Smooth muscle cell (in vitro differentiated cells): ENCODE data around the gene MAP3K1. TPM values are rescaled to one million over a fixed set of nuclear protein-coding genes. Genes with fewer than 3 reads are reported as not detected.

Experiments
- DNase-seq: peaks from one replicate; lab custom pipeline; 2025; ENCODE audit not compliant: unreplicated experiment; lab: John Stamatoyannopoulos, UW
- H2AFZ ChIP-seq: fragments of 200-600 bp; sonication (generic); 2 replicates; pipeline ENCODE4 v1.6.0; 2016; ENCODE audit warnings: antibody characterized with exemption, low read depth, mild to moderate bottlenecking
- H3F3A ChIP-seq: fragments of 200-600 bp; sonication (generic); 2 replicates; pipeline ENCODE4 v1.6.0; 2017; ENCODE audit warnings: antibody characterized with exemption, low read depth
- H3K27ac ChIP-seq: fragments of 200-600 bp; sonication (generic); 2 replicates; pipeline ENCODE4 v1.5.1; 2016; ENCODE audit warnings: low read depth, mild to moderate bottlenecking
- H3K27me3 ChIP-seq: fragments of 200-600 bp; sonication (generic); 2 replicates; pipeline ENCODE4 v1.6.1; 2016; ENCODE audit warnings: low read depth, mild to moderate bottlenecking
- H3K36me3 ChIP-seq: fragments of 200-600 bp; sonication (generic); 2 replicates; pipeline ENCODE4 v1.5.1; 2016; ENCODE audit warnings: low read depth
- H3K4me1 ChIP-seq: fragments of 200-600 bp; sonication (generic); 2 replicates; pipeline ENCODE4 v1.5.1; 2016; ENCODE audit warnings: low read depth
- H3K4me2 ChIP-seq: fragments of 200-600 bp; sonication (generic); 2 replicates; pipeline ENCODE4 v1.6.0; 2016; ENCODE audit warnings: mild to moderate bottlenecking
- H3K4me3 ChIP-seq: fragments of 200-600 bp; sonication (generic); 2 replicates; pipeline ENCODE4 v1.5.1; 2016; ENCODE audit warnings: mild to moderate bottlenecking
- H3K79me2 ChIP-seq: fragments of 200-600 bp; sonication (generic); 2 replicates; pipeline ENCODE4 v1.6.0; 2016; ENCODE audit warnings: low read depth, mild to moderate bottlenecking
- H3K9ac ChIP-seq: fragments of 200-600 bp; sonication (generic); 2 replicates; pipeline ENCODE4 v1.6.0; 2016; ENCODE audit warnings: low read depth
- H3K9me3 ChIP-seq: fragments of 200-600 bp; sonication (generic); replicated peaks from 2 replicates; pipeline ENCODE4 v1.5.1; 2016; ENCODE audit warnings: low read depth
- H4K20me1 ChIP-seq: fragments of 200-600 bp; sonication (generic); 2 replicates; pipeline ENCODE4 v1.6.0; 2016; ENCODE audit warnings: low read depth
- CTCF ChIP-seq: fragments of 200-600 bp; sonication (generic); IDR thresholded peaks from 2 replicates; pipeline ENCODE4 v1.5.1; 2017; ENCODE audit warnings: borderline replicate concordance, mild to moderate bottlenecking, antibody characterized with exemption; ENCODE audit not compliant: insufficient read depth, poor library complexity, severe bottlenecking
- WGBS: methylation state at CpG from one replicate; pipeline ENCODE4 v1.1.7; 2016; ENCODE audit warnings: low lambda C conversion rate; 5-methylcytosine and 5-hydroxymethylcytosine counted together
- polyA plus RNA-seq: library from polyadenylated mRNA; unstranded; fragments of >200 nt; fragmentation: Nextera tagmentation; extraction: Ambion mirVana; gene quantifications from 2 replicates; pipeline ENCODE4 v1.2.1, GENCODE V29; 2016
- total RNA-seq: library from RNA; depleted of rRNA; stranded (reverse); fragments of >200 nt; gene quantifications from 2 replicates; pipeline ENCODE4 v1.2.3, GENCODE V29; 2014

The MAP3K1 gene
- total and polyA plus RNA-seq, 2 experiments from 2014 or later = 11.2 to 30.1 TPM

DNA sequence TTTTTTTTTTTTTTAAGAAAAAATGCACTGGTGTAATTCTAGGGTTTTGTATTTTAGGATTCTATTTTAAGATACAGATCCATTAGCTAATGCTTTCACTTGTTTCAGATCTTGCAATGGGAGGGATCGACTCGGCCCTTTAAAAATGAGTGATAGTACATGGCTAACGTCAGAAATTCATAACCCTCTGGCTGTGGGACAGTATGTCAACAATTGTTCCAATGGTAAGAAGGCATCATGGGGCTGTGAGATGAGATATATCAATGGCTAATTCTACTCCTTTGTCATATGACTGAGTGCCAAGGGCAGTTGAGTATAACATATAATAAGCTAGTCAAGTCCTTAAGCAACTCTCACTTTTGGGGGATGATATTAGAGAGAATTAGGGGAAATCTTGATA is 98.4 kb downstream of the MAP3K1 start:
- 99% methylated on average over 3 of the region's 3 CpGs for WGBS
- Histone ChIP-seq H4K20me1 (no peaks in the 10 kb centered on the region), H2AFZ (no peak overlapping the region), H3K9ac (no peak overlapping the region), H3K9me3 (no peaks in the 10 kb centered on the region), H3K4me2 (no peak overlapping the region), H3F3A (peaks cover 13% of the 10 kb centered on the region), H3K79me2 (peaks cover 10% of the 10 kb centered on the region), H3K27ac (no peak overlapping the region), H3K4me1 (peaks cover 8% of the 10 kb centered on the region), H3K4me3 (no peak overlapping the region), H3K27me3 (no peaks in the 10 kb centered on the region), H3K36me3 (peaks cover 3% of the 10 kb centered on the region)
- no peak for DNase-seq
- TF ChIP-seq CTCF = no peak

- H3K9me3 ChIP-seq = no peaks in the 10 kb centered on the region
- no peak for TF ChIP-seq CTCF
- H2AFZ ChIP-seq = no peak overlapping the region
- peaks cover 13% of the 10 kb centered on the region for H3F3A ChIP-seq
- H3K4me1 ChIP-seq = peaks cover 7% of the 10 kb centered on the region
- WGBS = 96% methylated on average over 2 of the region's 2 CpGs
- H3K27me3 ChIP-seq = no peaks in the 10 kb centered on the region
- peaks cover 3% of the 10 kb centered on the region for H3K36me3 ChIP-seq
- H3K4me3 ChIP-seq = no peak overlapping the region
- H3K9ac ChIP-seq = no peak overlapping the region
- H3K27ac ChIP-seq = no peak overlapping the region
- H3K4me2 ChIP-seq = no peak overlapping the region
- no peak for DNase-seq
- peaks cover 10% of the 10 kb centered on the region for H3K79me2 ChIP-seq
- no peaks in the 10 kb centered on the region for H4K20me1 ChIP-seq
Measured at GRCh38 chr5:56914678-56915077, 99.3 kb downstream of the MAP3K1 start.

- H4K20me1 ChIP-seq = peaks cover 3% of the 10 kb centered on the region
- H3K27ac ChIP-seq = no peak overlapping the region
- no peaks in the 10 kb centered on the region for H3K4me1 ChIP-seq
- H3K4me3 ChIP-seq = no peak overlapping the region
- H3K36me3 ChIP-seq = peaks cover 4% of the 10 kb centered on the region
- peaks cover 1% of the 10 kb centered on the region for H3K79me2 ChIP-seq
- H3K9ac ChIP-seq = no peak overlapping the region
- no peaks in the 10 kb centered on the region for H3F3A ChIP-seq
- H3K4me2 ChIP-seq = no peak overlapping the region
- no peak overlapping the region for H2AFZ ChIP-seq
- WGBS = 91% methylated on average over 2 of the region's 2 CpGs
- DNase-seq = no peak
- TF ChIP-seq CTCF = no peak
- H3K27me3 ChIP-seq = no peaks in the 10 kb centered on the region
- no peaks in the 10 kb centered on the region for H3K9me3 ChIP-seq
Measured at GRCh38 chr5:56917534-56917933, 102.2 kb downstream of the MAP3K1 start.

GRCh38 chr5:56918054-56918453 is 102.7 kb downstream of the MAP3K1 start:
- no peak overlapping the region for H3K4me2 ChIP-seq
- H3F3A ChIP-seq = no peaks in the 10 kb centered on the region
- H3K27me3 ChIP-seq = no peaks in the 10 kb centered on the region
- H3K4me1 ChIP-seq = no peaks in the 10 kb centered on the region
- no peak overlapping the region for H3K9ac ChIP-seq
- H3K27ac ChIP-seq = no peak overlapping the region
- H3K4me3 ChIP-seq = no peak overlapping the region
- H3K9me3 ChIP-seq = no peaks in the 10 kb centered on the region
- TF ChIP-seq CTCF = no peak
- no peak for DNase-seq
- H3K79me2 ChIP-seq = no peaks in the 10 kb centered on the region
- no peak overlapping the region for H2AFZ ChIP-seq
- WGBS = 95% methylated on average over 2 of the region's 2 CpGs
- peaks cover 3% of the 10 kb centered on the region for H4K20me1 ChIP-seq
- peaks cover 5% of the 10 kb centered on the region for H3K36me3 ChIP-seq
